ENCODE measurements around the gene DNAAF8.

DNA sequence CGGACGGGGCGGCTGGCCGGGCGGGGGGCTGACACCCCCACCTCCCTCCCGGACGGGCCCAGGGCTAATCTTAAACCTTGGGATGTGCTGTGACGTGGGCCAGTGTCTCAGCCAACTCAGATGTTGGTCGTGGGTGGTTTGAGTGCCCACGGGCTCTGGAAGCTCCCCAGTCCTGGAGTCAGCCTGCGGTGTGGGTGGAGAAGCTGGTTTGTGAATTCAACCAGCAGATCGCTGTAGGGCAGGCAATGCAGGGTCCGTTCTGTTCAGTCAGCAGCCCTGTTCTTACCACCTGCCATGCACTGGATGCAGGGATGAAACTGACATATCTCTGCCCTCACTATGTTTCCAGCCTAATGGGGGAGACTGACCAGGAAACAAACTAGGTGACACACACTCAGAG, 40.7 kb downstream of the DNAAF8 start:
- TF ChIP-seq, protein P1, sequence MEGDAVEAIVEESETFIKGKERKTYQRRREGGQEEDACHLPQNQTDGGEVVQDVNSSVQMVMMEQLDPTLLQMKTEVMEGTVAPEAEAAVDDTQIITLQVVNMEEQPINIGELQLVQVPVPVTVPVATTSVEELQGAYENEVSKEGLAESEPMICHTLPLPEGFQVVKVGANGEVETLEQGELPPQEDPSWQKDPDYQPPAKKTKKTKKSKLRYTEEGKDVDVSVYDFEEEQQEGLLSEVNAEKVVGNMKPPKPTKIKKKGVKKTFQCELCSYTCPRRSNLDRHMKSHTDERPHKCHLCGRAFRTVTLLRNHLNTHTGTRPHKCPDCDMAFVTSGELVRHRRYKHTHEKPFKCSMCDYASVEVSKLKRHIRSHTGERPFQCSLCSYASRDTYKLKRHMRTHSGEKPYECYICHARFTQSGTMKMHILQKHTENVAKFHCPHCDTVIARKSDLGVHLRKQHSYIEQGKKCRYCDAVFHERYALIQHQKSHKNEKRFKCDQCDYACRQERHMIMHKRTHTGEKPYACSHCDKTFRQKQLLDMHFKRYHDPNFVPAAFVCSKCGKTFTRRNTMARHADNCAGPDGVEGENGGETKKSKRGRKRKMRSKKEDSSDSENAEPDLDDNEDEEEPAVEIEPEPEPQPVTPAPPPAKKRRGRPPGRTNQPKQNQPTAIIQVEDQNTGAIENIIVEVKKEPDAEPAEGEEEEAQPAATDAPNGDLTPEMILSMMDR (IDR thresholded peaks at IDR 0.05 in 8 of 11, conservative IDR thresholded peaks at IDR 0.05 in 3 of 11): no peak
- no peak for TF ChIP-seq POLR2A (IDR thresholded peaks at IDR 0.05)

Data from spleen (tissue), 7 donors.